H1 (cell line): ENCODE data around the gene GPC6. TPM values are rescaled to one million over a fixed set of nuclear protein-coding genes. Genes with fewer than 3 reads are reported as not detected.

Experiments used
- CTCF ChIA-PET: fragments of 300-600 bp; sonication (Branson Sonifier 250); formaldehyde crosslinking; loops from one replicate; lab custom pipeline; 2021; ENCODE audit not compliant: partially characterized antibody; lab: Charles Lee
- POLR2A ChIA-PET: fragments of 300-600 bp; sonication (Branson Sonifier 250); formaldehyde crosslinking; loops from one replicate; lab custom pipeline; 2021; ENCODE audit warnings: inconsistent platforms; ENCODE audit not compliant: partially characterized antibody; lab: Charles Lee
- DNase-seq, 2 experiments: peaks; one replicate each; pipeline versions ENCODE4 v3.0.0 to v3.0.0-alpha.2; 2010 to 2022; ENCODE audit warnings: low spot score in 2 of 2, low read depth in 1 of 2, mixed read lengths in 1 of 2
- FAIRE-seq: peaks from 2 replicates; lab custom pipeline; 2011; peaks lifted over from hg19 to GRCh38; lab: Jason Lieb, UNC
- H2AFZ ChIP-seq: 2 replicates; pipeline ENCODE4 v1.8.1; 2012; ENCODE audit warnings: low read length, inconsistent platforms
- H2AK5ac ChIP-seq: 2 replicates; pipeline ENCODE4 v1.6.1; 2013; ENCODE audit warnings: low read depth, low read length
- H2BK120ac ChIP-seq: replicated peaks from 2 replicates; pipeline ENCODE3; 2013; ENCODE audit warnings: low read depth, low read length, inconsistent platforms
- H2BK12ac ChIP-seq: 2 replicates; pipeline ENCODE4 v1.6.1; 2013; ENCODE audit warnings: low read depth, low read length
- H2BK15ac ChIP-seq: 2 replicates; pipeline ENCODE4 v1.6.1; 2013; ENCODE audit warnings: low read length
- H2BK20ac ChIP-seq: 2 replicates; pipeline ENCODE4 v1.6.1; 2013; ENCODE audit warnings: low read length
- H2BK5ac ChIP-seq: 2 replicates; pipeline ENCODE4 v1.6.1; 2013; ENCODE audit warnings: low read depth, low read length
- H3K14ac ChIP-seq: 2 replicates; pipeline ENCODE4 v1.6.1; 2013; ENCODE audit warnings: inconsistent platforms; ENCODE audit not compliant: insufficient read length
- H3K18ac ChIP-seq: 2 replicates; pipeline ENCODE4 v1.6.1; 2013; ENCODE audit warnings: low read length; ENCODE audit errors: extremely low read depth
- H3K23ac ChIP-seq: 2 replicates; pipeline ENCODE4 v1.6.1; 2013; ENCODE audit warnings: inconsistent platforms; ENCODE audit not compliant: insufficient read length
- H3K23me2 ChIP-seq: 2 replicates; pipeline ENCODE4 v1.6.1; 2013; ENCODE audit warnings: low read depth, low read length
- H3K27ac ChIP-seq: 2 replicates; pipeline ENCODE4 v1.6.1; 2011; ENCODE audit warnings: low read depth, low read length, inconsistent platforms
- H3K27me3 ChIP-seq, 4 experiments: replicated peaks in 1 of 4; 1 replicate in 1 of 4; 2 replicates in 3 of 4; pipeline versions ENCODE4 v1.6.1 to v1.8.1; 2011 to 2013; ENCODE audit warnings: low read length in 3 of 4, mild to moderate bottlenecking in 3 of 4, inconsistent platforms in 2 of 4, mixed read lengths in 2 of 4, moderate library complexity in 1 of 4; ENCODE audit not compliant: control insufficient read depth in 3 of 4, insufficient read depth in 3 of 4; ENCODE audit errors: extremely low read depth in 1 of 4
- H3K36me3 ChIP-seq, 4 experiments: 2 replicates each; pipeline versions ENCODE4 v1.6.1 to v1.8.1; 2011 to 2013; ENCODE audit warnings: mild to moderate bottlenecking in 4 of 4, low read length in 3 of 4, moderate library complexity in 2 of 4, control low read depth in 1 of 4, inconsistent platforms in 1 of 4; ENCODE audit not compliant: insufficient read depth in 4 of 4, control insufficient read depth in 2 of 4
- H3K4ac ChIP-seq: replicated peaks from 2 replicates; pipeline ENCODE3; 2013; ENCODE audit warnings: low read length, low read depth, mixed read lengths, inconsistent platforms; ENCODE audit not compliant: insufficient read length
- H3K4me1 ChIP-seq, 4 experiments: replicated peaks in 1 of 4; 1 replicate in 1 of 4; 2 replicates in 3 of 4; pipeline versions ENCODE4 v1.6.1 to v1.8.1; 2011 to 2013; ENCODE audit warnings: low read length in 3 of 4, inconsistent platforms in 2 of 4, mixed read lengths in 1 of 4; ENCODE audit not compliant: insufficient read depth in 4 of 4, control insufficient read depth in 3 of 4
- H3K4me2 ChIP-seq, 2 experiments: 2 replicates each; pipeline versions ENCODE4 v1.6.1 to v1.8.1; 2011 to 2013; ENCODE audit warnings: low read depth in 2 of 2, low read length in 2 of 2, control low read depth in 1 of 2, inconsistent platforms in 1 of 2, mild to moderate bottlenecking in 1 of 2; ENCODE audit not compliant: insufficient read depth in 1 of 2
- H3K4me3 ChIP-seq, 4 experiments: fragments of 200-600, 300-600 bp in 1 of 4; sonication (generic), shearing (Covaris generic), sonication (Bioruptor Twin) in 1 of 4; 2 replicates each; pipeline versions ENCODE4 v1.5.1 to v1.8.1; 2011 to 2016; ENCODE audit warnings: low read length in 4 of 4, low read depth in 3 of 4, control low read depth in 2 of 4, inconsistent platforms in 2 of 4, mild to moderate bottlenecking in 2 of 4, mixed read lengths in 1 of 4, moderate library complexity in 1 of 4; ENCODE audit not compliant: insufficient read depth in 2 of 4; ENCODE audit errors: extremely low read depth in 1 of 4
- H3K56ac ChIP-seq: replicated peaks from 2 replicates; pipeline ENCODE3; 2013; ENCODE audit warnings: low read depth, mild to moderate bottlenecking, mixed read lengths, low read length, inconsistent platforms; ENCODE audit not compliant: insufficient read length
- H3K79me1 ChIP-seq: 2 replicates; pipeline ENCODE4 v1.6.1; 2013; ENCODE audit warnings: low read depth, low read length, control low read depth
- H3K79me2 ChIP-seq, 2 experiments: 2 replicates each; pipeline versions ENCODE4 v1.6.1 to v1.8.1; 2012 to 2013; ENCODE audit warnings: low read length in 2 of 2, mild to moderate bottlenecking in 2 of 2, inconsistent platforms in 1 of 2; ENCODE audit not compliant: insufficient read depth in 2 of 2, control insufficient read depth in 1 of 2
- H3K9ac ChIP-seq, 4 experiments: replicated peaks in 1 of 4; 1 replicate in 1 of 4; 2 replicates in 3 of 4; pipeline versions ENCODE4 v1.6.1 to v1.8.1; 2011 to 2013; ENCODE audit warnings: low read depth in 3 of 4, low read length in 3 of 4, control low read depth in 2 of 4, mild to moderate bottlenecking in 2 of 4, moderate library complexity in 2 of 4, inconsistent platforms in 1 of 4; ENCODE audit errors: extremely low read depth in 1 of 4
- H3K9me3 ChIP-seq, 2 experiments: 2 replicates each; pipeline versions ENCODE4 v1.6.1 to v1.8.1; 2012 to 2013; ENCODE audit warnings: mild to moderate bottlenecking in 2 of 2, moderate library complexity in 2 of 2, control low read depth in 1 of 2, inconsistent platforms in 1 of 2, low read depth in 1 of 2, low read length in 1 of 2, mixed read lengths in 1 of 2; ENCODE audit not compliant: insufficient read depth in 2 of 2
- H4K20me1 ChIP-seq, 2 experiments: replicated peaks in 1 of 2; 2 replicates each; pipeline versions ENCODE3 to v1.8.1; 2011 to 2013; ENCODE audit warnings: inconsistent platforms in 2 of 2, low read length in 2 of 2, mild to moderate bottlenecking in 1 of 2; ENCODE audit not compliant: insufficient read depth in 2 of 2, control insufficient read depth in 1 of 2
- H4K5ac ChIP-seq: 2 replicates; pipeline ENCODE4 v1.6.1; 2013; ENCODE audit warnings: low read length, low read depth, mixed read lengths, inconsistent platforms; ENCODE audit not compliant: insufficient read length
- H4K8ac ChIP-seq: 2 replicates; pipeline ENCODE4 v1.8.0; 2013; ENCODE audit warnings: mild to moderate bottlenecking, moderate library complexity, low read length, inconsistent platforms; ENCODE audit not compliant: insufficient read depth; ENCODE audit errors: extremely low read depth
- H4K91ac ChIP-seq: replicated peaks from 2 replicates; pipeline ENCODE3; 2013; ENCODE audit warnings: low read length, mixed read lengths, inconsistent platforms; ENCODE audit not compliant: insufficient read length
- BRCA1 ChIP-seq: IDR thresholded peaks from 2 replicates; pipeline ENCODE4 v1.6.1; 2012; ENCODE audit warnings: low read depth, low read length, improper control_type of control experiment
- CTCF ChIP-seq, 3 experiments: IDR thresholded peaks; 1 replicate in 2 of 3; 2 replicates in 1 of 3; pipeline versions ENCODE4 v1.5.1 to v1.6.1; 2011; ENCODE audit warnings: low read length in 3 of 3, mild to moderate bottlenecking in 3 of 3, inconsistent platforms in 2 of 3, low read depth in 1 of 3, moderate library complexity in 1 of 3; ENCODE audit not compliant: insufficient read depth in 1 of 3; ENCODE audit errors: control extremely low read depth in 1 of 3
- JUND ChIP-seq: IDR thresholded peaks from 2 replicates; pipeline ENCODE4 v1.6.1; 2011; ENCODE audit warnings: mild to moderate bottlenecking, improper control_type of control experiment, low read length
- KDM1A ChIP-seq: fragments of 200-600, 300-600 bp; sonication (generic); IDR thresholded peaks from 2 replicates; pipeline ENCODE4 v1.7.1; 2016; ENCODE audit warnings: mild to moderate bottlenecking, low read length, borderline replicate concordance
- KDM4A ChIP-seq: IDR thresholded peaks from one replicate; pipeline ENCODE4 v1.7.1; 2012; ENCODE audit warnings: low read depth, mild to moderate bottlenecking, moderate library complexity, low read length, inconsistent platforms; ENCODE audit not compliant: severe bottlenecking
- RAD21 ChIP-seq, 2 experiments: IDR thresholded peaks in 1 of 2; conservative IDR thresholded peaks in 1 of 2; 2 replicates each; pipeline ENCODE4 v1.6.1; 2011; ENCODE audit warnings: low read depth in 2 of 2, low read length in 2 of 2, improper control_type of control experiment in 1 of 2, inconsistent platforms in 1 of 2, mild to moderate bottlenecking in 1 of 2, moderate library complexity in 1 of 2
- RFX5 ChIP-seq: IDR thresholded peaks from 2 replicates; pipeline ENCODE4 v1.6.1; 2011; ENCODE audit warnings: low read depth, low read length, improper control_type of control experiment, borderline replicate concordance
- RXRA ChIP-seq: IDR thresholded peaks from 2 replicates; pipeline ENCODE4 v1.6.1; 2011; ENCODE audit warnings: low read depth, mild to moderate bottlenecking, low read length, moderate library complexity; ENCODE audit not compliant: insufficient read depth
- TAF1 ChIP-seq: IDR thresholded peaks from 2 replicates; pipeline ENCODE4 v1.6.1; 2011; ENCODE audit warnings: mild to moderate bottlenecking, low read depth, low read length
- WGBS, 2 experiments: shearing (Covaris generic) in 1 of 2; methylation state at CpG; one replicate each; pipeline versions ENCODE4 v1.1.6 to v1.1.7; 2013 to 2015; ENCODE audit warnings: low lambda C conversion rate in 2 of 2, mixed read lengths in 2 of 2, inconsistent platforms in 1 of 2, low coverage in 1 of 2, missing lambda C conversion rate in 1 of 2; ENCODE audit not compliant: insufficient replicate concordance in 2 of 2, insufficient coverage in 1 of 2, insufficient read length in 1 of 2; ENCODE audit errors: extremely low coverage in 1 of 2, missing lambda C conversion rate in 1 of 2; 5-methylcytosine and 5-hydroxymethylcytosine counted together
- polyA plus RNA-seq, 7 experiments: library from polyadenylated mRNA; depleted of rRNA in 3 of 7; stranded (reverse) in 5 of 7; unstranded in 2 of 7; fragments of >200 nt in 5 of 7; fragments of 200-250 nt in 2 of 7; gene quantifications; 1 replicate in 5 of 7; 2 replicates in 1 of 7; 4 replicates in 1 of 7; pipeline versions ENCODE4 v1.2.1 to v1.2.3, GENCODE V29; 2011 to 2013; ENCODE audit warnings: missing spikeins in 2 of 7, mixed read lengths in 2 of 7
- total RNA-seq: library from RNA; stranded (reverse); fragmentation: NEBNext Ultra II Directional; extraction: Animal tissue kit (Norgen Biotek cat#: 25700); gene quantifications from 2 replicates; pipeline ENCODE4 v1.2.1, GENCODE V29; 2021
- TF ChIP-seq, protein P1 (sequence below): IDR thresholded peaks from 2 replicates; pipeline ENCODE4 v1.6.1; 2011; ENCODE audit warnings: low read length, improper control_type of control experiment

GPC6 gene
- total and polyA plus RNA-seq, 2 of the 8 experiments (the other 6 are each of a cell fraction or from before 2014, with no cell fraction given), result 5.4 to 12.0 TPM

- no peak overlapping the region for H2BK12ac ChIP-seq
- DNase-seq (no peak), FAIRE-seq (no peak)
- H2AK5ac ChIP-seq, result 0 out of 2 replicates have a peak overlapping the region, but pooled peaks have one; percentile 46
- H2BK20ac ChIP-seq, result no peak overlapping the region
- no peak overlapping the region for H4K8ac ChIP-seq
- no peak overlapping the region for H2BK120ac ChIP-seq
- no peak overlapping the region for H3K4ac ChIP-seq
- H2BK5ac ChIP-seq, result no peak overlapping the region
- no peak overlapping the region for H3K4me3 ChIP-seq
- H3K27ac ChIP-seq, result no peak overlapping the region
- H2BK15ac ChIP-seq, result no peak overlapping the region
- H2AFZ ChIP-seq, result no peak overlapping the region
- no peak overlapping the region for H3K56ac ChIP-seq
- H3K23ac ChIP-seq, result no peak overlapping the region
- peak overlapping the region in 1 of 2 experiments; percentile 20; a peak in 1 of 4 replicates for H3K4me2 ChIP-seq
- WGBS, 2 experiments, result 23% methylated on average over 1 of the region's 1 CpG; no CpG with 5 or more reads in 1 of the 2 experiments
- no peaks in the 10 kb centered on the region for H3K79me2 ChIP-seq
- H3K23me2 ChIP-seq, result no peaks in the 10 kb centered on the region; the same call in 1 of the 2 replicates
- no peaks in the 10 kb centered on the region for H3K79me1 ChIP-seq
- H3K27me3 ChIP-seq, result no peaks in the 10 kb centered on the region
- no peak overlapping the region for H4K91ac ChIP-seq
- POLR2A ChIA-PET, result no interaction called here
- no peaks in the 10 kb centered on the region; a peak in 1 of 7 replicates for H3K4me1 ChIP-seq
- H3K14ac ChIP-seq, result no peak overlapping the region
- H3K9me3 ChIP-seq, result no peaks in the 10 kb centered on the region
- H4K20me1 ChIP-seq, result no peaks in the 10 kb centered on the region
- H3K18ac ChIP-seq, result no peak overlapping the region
- no peak overlapping the region for H3K9ac ChIP-seq
- CTCF ChIA-PET, result interaction anchor here (1.1 kb wide), 1 partner anchor 448 kb away, joined by 3 read pairs; no protein-coding TSS in a partner anchor
- H3K36me3 ChIP-seq, result no peaks in the 10 kb centered on the region
- H4K5ac ChIP-seq, result no peak overlapping the region
- TF ChIP-seq, protein P1, sequence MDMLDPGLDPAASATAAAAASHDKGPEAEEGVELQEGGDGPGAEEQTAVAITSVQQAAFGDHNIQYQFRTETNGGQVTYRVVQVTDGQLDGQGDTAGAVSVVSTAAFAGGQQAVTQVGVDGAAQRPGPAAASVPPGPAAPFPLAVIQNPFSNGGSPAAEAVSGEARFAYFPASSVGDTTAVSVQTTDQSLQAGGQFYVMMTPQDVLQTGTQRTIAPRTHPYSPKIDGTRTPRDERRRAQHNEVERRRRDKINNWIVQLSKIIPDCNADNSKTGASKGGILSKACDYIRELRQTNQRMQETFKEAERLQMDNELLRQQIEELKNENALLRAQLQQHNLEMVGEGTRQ, result no peak
- TF ChIP-seq TAF1, result no peak
- no peak for TF ChIP-seq KDM4A
- no peak for TF ChIP-seq RAD21 (IDR thresholded peaks at IDR 0.05 in 1 of 2, conservative IDR thresholded peaks at IDR 0.05 in 1 of 2; ENCODE audit: low read depth in 2 of 2, low read length in 2 of 2)
- no peak for TF ChIP-seq BRCA1
- TF ChIP-seq KDM1A, result no peak
- no peak for TF ChIP-seq JUND
- no peak for TF ChIP-seq RXRA
- TF ChIP-seq CTCF (IDR thresholded peaks at IDR 0.05; ENCODE audit: control extremely low read depth in 1 of 3, insufficient read depth in 1 of 3, low read depth in 1 of 3, low read length in 3 of 3), result no peak
- no peak for TF ChIP-seq RFX5
These were observed 518.3 kb downstream of the GPC6 start for GRCh38 chr13:93744886-93745285.
